Activated T-helper 9 cell treated with anti-CD3 and anti-CD28 coated beads, Interleukin-2, amount 50 U/mL, for 16 hours (primary cell): ENCODE results near the gene ANKRD29.
"Not testable (repeated sequence)": the region's sequence is repeated elsewhere in the genome, so short reads cannot be mapped to it uniquely, and the experiment has no call there.

Experiments
- DNase-seq: peaks from one replicate; pipeline ENCODE4 v3.0.0-alpha.2; 2020; ENCODE audit warnings: low read depth

ANKRD29 gene

DNA sequence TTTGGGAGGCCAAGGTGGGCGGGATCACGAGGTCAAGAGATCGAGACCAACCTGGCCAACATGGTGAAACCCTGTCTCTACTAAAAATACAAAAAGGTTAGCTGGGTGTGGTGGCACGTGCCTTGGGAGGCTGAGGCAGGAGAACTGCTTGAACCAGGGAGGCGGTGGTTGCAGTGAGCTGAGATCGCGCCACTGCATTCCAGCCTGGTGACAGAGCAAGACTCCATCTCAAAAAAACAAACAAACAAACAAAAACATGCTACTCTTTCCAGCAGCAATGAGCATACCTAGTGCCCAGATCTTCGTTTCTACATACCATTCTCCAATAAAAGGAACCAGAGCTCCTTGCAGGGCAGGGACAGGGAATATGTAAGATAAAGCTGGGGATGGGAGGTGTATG lies 105.2 kb downstream of the ANKRD29 start:
- DNase-seq: not testable (repeated sequence)

DNA sequence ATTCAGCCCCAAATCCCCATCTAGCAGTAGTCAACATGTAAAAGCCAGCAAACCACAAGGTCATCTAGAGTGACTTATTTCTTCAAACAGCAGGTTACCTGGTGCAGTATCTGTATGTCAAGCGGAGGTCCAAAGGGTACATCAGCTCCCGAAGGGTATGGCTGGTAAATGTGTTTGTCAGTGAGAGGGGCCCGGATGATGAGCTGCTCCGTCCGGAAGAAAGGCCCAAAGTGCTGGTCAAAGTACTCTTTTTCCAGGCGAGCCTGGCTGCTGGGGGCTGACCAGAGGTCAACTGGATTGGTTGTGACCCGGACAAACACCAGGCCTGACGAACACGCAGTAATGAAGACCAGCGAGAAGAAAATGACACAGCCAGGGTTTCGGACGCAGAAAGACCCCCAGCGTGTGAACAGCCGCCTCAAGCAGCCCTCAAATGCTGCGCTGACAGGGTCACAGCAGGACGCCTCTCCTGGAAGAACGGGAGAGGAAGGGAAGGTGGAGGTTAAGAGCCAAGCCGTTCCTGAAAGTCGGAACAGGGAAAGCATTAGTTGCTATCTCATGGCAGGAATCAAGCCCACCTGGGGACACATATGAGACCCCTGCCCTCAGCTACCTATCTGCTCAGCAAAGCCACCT lies 106.4 kb downstream of the ANKRD29 start:
- DNase-seq: no peak

DNA sequence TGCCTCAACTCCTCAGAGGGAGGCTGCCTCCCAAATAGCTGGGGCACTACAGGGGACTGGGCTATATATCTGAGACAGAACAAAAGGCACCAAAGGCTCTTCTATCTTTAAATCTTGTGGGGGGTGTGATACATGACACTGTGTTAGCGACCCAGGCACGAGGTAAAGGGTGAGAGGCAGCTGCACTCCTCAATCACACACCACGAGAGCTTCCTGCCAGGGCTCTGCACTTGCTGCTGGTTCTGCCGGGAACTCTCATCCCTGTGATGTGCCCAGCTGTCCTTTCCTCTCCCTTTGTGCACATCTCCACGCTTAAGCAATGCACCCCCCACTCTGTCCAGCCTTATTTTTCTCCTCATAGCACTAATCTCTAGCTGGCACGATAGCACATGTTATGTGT lies 108.8 kb downstream of the ANKRD29 start:
- no peak for DNase-seq

- no peak for DNase-seq
Measured at GRCh38 chr18:23552505-23552904, 110.2 kb downstream of the ANKRD29 start.

- no peak for DNase-seq
Measured at GRCh38 chr18:23551978-23552377, 110.7 kb downstream of the ANKRD29 start.

- DNase-seq: no peak
Measured at GRCh38 chr18:23550898-23551297, 111.8 kb downstream of the ANKRD29 start.
